GM06990 (cell line): ENCODE results near the gene EGF.

ENCODE experiments used
- DNase-seq: peaks from one replicate; pipeline ENCODE4 v3.0.0-alpha.2; 2011; ENCODE audit not compliant: insufficient read length; ENCODE audit errors: extremely low read depth
- H3K27me3 ChIP-seq: replicated peaks from 2 replicates; pipeline ENCODE4 v1.6.0; 2011; ENCODE audit warnings: low read length; ENCODE audit not compliant: control insufficient read depth, insufficient read depth
- H3K36me3 ChIP-seq: 2 replicates; pipeline ENCODE4 v1.5.1; 2011; ENCODE audit warnings: low read length; ENCODE audit not compliant: control insufficient read depth, insufficient read depth
- H3K4me3 ChIP-seq: replicated peaks from 2 replicates; pipeline ENCODE4 v1.5.1; 2011; ENCODE audit warnings: low read depth, mild to moderate bottlenecking, control low read depth, low read length
- TF ChIP-seq, protein P1 (sequence below): IDR thresholded peaks from 2 replicates; pipeline ENCODE4 v1.5.1; 2011; ENCODE audit warnings: low read length, control low read depth, mild to moderate bottlenecking, inconsistent platforms; ENCODE audit not compliant: insufficient read depth, poor library complexity, severe bottlenecking

The EGF gene

DNA sequence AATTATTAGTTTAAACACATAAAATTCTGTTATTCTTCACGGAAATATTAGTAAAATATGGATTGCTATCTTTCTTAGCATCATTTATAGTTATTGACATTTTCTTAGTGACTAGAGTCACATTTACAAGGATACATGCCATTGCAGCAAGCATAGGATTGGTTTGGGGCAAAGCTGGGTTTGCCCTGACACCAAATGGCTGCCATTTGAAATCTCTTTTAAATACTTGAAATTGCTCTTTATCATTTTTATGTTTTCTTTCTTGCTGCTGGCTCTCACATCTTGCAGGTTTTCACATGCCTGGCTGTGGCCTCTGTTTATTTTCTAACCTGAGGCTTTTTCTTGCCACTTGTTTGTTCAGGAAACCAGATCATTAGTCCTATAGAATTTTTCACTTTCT lies 39.9 kb downstream of the EGF start:
- TF ChIP-seq, protein P1, sequence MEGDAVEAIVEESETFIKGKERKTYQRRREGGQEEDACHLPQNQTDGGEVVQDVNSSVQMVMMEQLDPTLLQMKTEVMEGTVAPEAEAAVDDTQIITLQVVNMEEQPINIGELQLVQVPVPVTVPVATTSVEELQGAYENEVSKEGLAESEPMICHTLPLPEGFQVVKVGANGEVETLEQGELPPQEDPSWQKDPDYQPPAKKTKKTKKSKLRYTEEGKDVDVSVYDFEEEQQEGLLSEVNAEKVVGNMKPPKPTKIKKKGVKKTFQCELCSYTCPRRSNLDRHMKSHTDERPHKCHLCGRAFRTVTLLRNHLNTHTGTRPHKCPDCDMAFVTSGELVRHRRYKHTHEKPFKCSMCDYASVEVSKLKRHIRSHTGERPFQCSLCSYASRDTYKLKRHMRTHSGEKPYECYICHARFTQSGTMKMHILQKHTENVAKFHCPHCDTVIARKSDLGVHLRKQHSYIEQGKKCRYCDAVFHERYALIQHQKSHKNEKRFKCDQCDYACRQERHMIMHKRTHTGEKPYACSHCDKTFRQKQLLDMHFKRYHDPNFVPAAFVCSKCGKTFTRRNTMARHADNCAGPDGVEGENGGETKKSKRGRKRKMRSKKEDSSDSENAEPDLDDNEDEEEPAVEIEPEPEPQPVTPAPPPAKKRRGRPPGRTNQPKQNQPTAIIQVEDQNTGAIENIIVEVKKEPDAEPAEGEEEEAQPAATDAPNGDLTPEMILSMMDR, result no peak
- Histone ChIP-seq H3K36me3 (no peaks in the 10 kb centered on the region), H3K4me3 (no peak overlapping the region), H3K27me3 (no peaks in the 10 kb centered on the region; the same call in none of the 2 replicates)
- DNase-seq, result no peak

DNA sequence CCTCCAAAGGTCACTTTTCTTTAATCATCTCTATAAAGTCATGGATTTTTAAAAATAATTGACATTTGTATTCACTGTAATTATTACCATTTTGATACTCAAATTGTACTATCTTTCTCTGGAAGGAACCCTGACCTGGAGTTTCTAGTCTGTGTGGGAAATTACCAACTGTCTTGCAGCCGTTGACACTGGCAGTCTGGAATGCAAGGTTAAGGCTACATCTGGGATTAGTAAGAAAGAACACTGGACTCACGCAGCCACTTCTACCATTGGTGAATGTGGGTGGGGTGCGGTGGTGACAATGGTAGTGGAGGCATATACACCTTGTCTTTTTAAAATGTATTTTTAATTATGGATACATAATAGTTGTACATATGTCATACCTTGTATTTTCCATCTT lies 40.9 kb downstream of the EGF start:
- TF ChIP-seq, protein P1, result no peak
- H3K27me3 ChIP-seq, result no peaks in the 10 kb centered on the region; the same call in none of the 2 replicates
- H3K36me3 ChIP-seq, result no peaks in the 10 kb centered on the region
- no peak overlapping the region for H3K4me3 ChIP-seq
- DNase-seq, result no peak

DNA sequence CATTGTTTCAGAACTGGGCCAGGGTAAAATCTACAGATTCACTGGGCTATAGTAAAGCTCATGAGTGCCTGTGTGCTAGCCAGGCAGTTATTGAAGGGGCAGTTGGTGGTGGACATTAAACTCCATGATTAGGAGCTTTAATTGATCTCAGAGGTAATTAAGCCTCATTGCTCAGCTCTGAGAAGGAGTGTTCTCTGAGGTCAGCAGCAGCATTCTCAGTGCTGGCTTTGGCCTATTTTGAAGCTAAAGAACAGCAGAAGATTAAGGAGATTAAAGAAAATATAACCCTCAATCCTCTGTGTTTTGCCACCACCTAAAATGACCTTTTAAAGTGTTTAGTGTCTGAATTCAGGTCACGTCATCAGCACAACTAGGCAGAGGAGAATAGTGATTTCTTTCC lies 42.5 kb downstream of the EGF start:
- no peak overlapping the region for H3K4me3 ChIP-seq
- no peaks in the 10 kb centered on the region; the same call in 1 of the 2 replicates for H3K27me3 ChIP-seq
- no peaks in the 10 kb centered on the region for H3K36me3 ChIP-seq
- no peak for DNase-seq
- TF ChIP-seq, protein P1, result no peak

DNA sequence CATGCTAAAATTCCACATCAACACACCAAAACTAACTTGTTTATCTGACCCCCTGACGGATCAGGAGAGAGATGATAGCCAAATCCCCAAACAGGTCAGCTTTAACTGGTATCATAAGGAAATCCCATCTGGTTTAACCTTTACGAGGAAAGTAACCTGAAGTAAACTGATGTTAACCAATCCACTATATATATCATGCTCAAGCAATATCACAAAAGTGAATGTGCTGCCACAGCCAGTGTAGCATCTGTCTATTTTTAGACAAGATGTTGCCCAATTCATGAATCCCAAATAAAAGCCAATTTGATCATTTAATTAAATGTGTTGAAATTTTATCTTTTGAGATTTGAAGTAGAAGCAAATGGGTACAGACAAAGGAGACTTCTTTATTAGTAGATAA lies 44.5 kb downstream of the EGF start:
- Histone ChIP-seq H3K27me3 (no peaks in the 10 kb centered on the region), H3K36me3 (no peaks in the 10 kb centered on the region), H3K4me3 (no peak overlapping the region)
- no peak for DNase-seq
- TF ChIP-seq, protein P1, result no peak

DNA sequence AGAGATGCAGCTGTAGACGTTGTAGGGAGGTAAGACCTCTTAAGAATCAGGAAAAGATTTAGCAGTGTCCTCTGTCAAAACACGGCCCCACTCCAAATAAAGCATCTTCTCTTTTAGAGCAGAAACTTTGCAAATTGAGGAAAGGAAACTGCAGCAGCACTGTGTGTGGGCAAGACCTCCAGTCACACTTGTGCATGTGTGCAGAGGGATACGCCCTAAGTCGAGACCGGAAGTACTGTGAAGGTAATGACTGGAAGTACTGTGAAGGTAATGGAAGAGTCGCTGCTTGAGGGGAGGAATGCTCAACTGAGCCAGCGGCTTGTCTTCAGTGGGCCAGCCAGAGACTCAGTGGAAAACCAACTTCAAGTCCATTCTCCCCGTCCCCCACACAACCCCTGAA lies 46.5 kb downstream of the EGF start:
- TF ChIP-seq, protein P1, result no peak
- Histone ChIP-seq H3K36me3 (no peaks in the 10 kb centered on the region), H3K4me3 (no peak overlapping the region), H3K27me3 (no peaks in the 10 kb centered on the region)
- DNase-seq, result no peak

DNA sequence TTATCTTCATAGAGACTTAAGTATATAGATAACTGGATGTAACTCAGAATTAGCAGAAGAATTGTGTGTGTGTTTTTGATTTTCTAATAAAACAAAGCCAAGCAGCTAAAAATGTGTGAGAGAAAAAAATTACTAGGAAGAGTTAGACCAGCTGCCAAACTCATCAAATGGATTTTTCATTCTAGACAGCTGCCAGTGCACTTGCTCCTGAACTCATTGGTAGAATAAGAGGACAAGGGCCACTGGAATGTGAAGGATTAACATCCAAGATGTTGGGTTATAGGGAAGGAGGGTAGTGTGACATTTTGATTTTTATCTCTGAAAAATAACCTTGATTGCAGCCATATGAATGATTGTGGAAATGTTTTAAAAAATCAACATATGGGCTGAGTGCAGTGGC lies 49.7 kb downstream of the EGF start:
- TF ChIP-seq, protein P1, result no peak
- Histone ChIP-seq H3K27me3 (no peaks in the 10 kb centered on the region), H3K4me3 (no peak overlapping the region), H3K36me3 (no peaks in the 10 kb centered on the region)
- DNase-seq, result no peak
